Mammary epithelial cell (primary cell): ENCODE measurements around the gene MCF2.

Experiments
- CTCF ChIP-seq, 2 donors: IDR thresholded peaks in 1 of 2; conservative IDR thresholded peaks in 1 of 2; 2 replicates each; pipeline ENCODE4 v1.5.1; 2011 to 2012; ENCODE audit warnings: inconsistent platforms in 2 of 2, low read length in 2 of 2, mild to moderate bottlenecking in 2 of 2, control low read depth in 1 of 2, low read depth in 1 of 2; ENCODE audit not compliant: insufficient read depth in 1 of 2; ENCODE audit errors: extremely low read depth in 1 of 2
- EZH2 ChIP-seq: IDR thresholded peaks from 2 replicates; pipeline ENCODE4 v1.6.1; 2012; ENCODE audit warnings: low read length, inconsistent platforms, borderline replicate concordance

DNA sequence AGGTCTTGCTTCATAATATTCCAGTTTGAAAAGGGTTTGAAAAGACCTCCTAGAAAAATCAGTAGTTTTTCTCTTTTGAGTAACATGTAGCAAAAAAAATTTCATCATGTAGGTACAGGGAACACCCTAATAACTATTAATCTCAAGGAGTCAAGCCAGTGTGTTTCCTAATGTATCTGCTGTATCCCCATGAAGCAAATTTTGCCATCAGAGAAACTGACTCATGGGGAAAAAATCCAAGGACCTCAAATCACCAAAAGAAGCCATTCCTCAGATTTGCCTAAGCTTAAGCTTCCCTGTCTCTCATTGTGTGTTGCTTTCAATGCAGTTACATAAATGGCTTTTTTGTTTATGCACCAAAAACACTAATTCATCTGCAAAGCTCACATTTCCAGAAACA lies 147.7 kb downstream of the MCF2 start:
- TF ChIP-seq CTCF (conservative IDR thresholded peaks at IDR 0.05 in 1 of 2, IDR thresholded peaks at IDR 0.05 in 1 of 2; ENCODE audit: extremely low read depth in 1 of 2, insufficient read depth in 1 of 2, low read depth in 1 of 2, low read length in 2 of 2) (no peak), EZH2 (no peak)
